ENCODE results near the gene ACAD8. TPM values are rescaled to one million over a fixed set of nuclear protein-coding genes. Genes with fewer than 3 reads are reported as not detected.

ACAD8 gene
- total and polyA plus RNA-seq, 2 of the 4 experiments (the other 2 are of a cell fraction): 11.1 to 21.2 TPM

DNA sequence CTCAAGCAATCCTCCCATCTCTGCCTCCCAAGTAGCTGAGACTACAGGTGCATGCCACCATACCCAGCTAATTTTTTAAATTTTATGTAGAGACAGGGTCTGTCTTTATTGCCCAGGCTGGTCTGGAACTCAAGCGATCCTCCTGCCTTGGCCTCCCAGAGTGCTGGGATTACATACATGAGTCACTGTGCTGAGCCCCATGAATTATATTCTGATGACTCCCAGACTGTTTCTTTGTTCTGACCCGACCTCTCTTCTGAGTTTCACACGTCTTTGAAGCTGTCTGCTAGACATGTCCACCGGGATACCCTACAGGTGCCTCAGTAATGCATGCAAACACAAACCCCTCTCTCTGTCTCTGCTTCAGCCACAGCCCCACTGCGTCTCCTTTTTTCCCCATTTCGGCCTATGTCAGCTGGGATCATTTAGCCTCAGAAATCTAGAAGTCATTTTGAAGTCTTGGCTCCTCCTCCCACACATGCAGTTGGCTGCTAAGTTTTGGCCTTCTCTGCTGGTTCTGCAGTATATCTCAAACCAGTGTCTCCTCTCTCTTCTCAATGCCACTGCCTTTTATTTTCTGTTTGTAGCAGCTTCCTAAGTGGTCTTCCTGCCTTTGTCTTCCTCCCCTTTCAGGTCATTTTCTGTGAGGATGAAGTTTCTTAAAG is 24.1 kb upstream of the ACAD8 start:
- POLR2A ChIA-PET (ENCODE audit: unreplicated experiment): no interaction called here
- Histone ChIP-seq H3K56ac (ENCODE audit: extremely low read depth, insufficient read depth, low read length) (no peak overlapping the region), H3K9ac (ENCODE audit: low read depth, low read length) (no peak overlapping the region), H2BK20ac (ENCODE audit: low read depth, low read length) (no peak overlapping the region), H3K27me3 (ENCODE audit: control insufficient read depth, insufficient read depth, low read length) (no peaks in the 10 kb centered on the region), H4K91ac (ENCODE audit: insufficient read depth, low read depth, low read length) (no peak overlapping the region), H3K27ac (ENCODE audit: insufficient read depth, low read length) (no peak overlapping the region), H3K23ac (ENCODE audit: low read depth, low read length) (no peak overlapping the region), H2AK9ac (replicated peaks; ENCODE audit: low read depth, low read length, poor library complexity) (no peak overlapping the region), H3K4me3 (ENCODE audit: insufficient read depth, low read depth, low read length) (no peak overlapping the region), H4K8ac (ENCODE audit: low read depth in 2 of 2, low read length in 2 of 2) (no peak overlapping the region), H4K5ac (ENCODE audit: low read depth, low read length) (no peak overlapping the region), H2AFZ (replicated peaks; ENCODE audit: low read length, poor library complexity) (no peak overlapping the region), H3K79me1 (ENCODE audit: low read depth in 1 of 2, low read length in 2 of 2) (peaks cover 20 to 74% of the 10 kb centered on the region in 2 experiments), H3K14ac (replicated peaks; ENCODE audit: low read depth, low read length) (no peak overlapping the region), H3K4me1 (ENCODE audit: control insufficient read depth, insufficient read depth, low read length) (peaks cover 2% of the 10 kb centered on the region; the same call in 1 of the 2 replicates), H3K9me3 (ENCODE audit: control insufficient read depth, insufficient read depth, low read length) (no peaks in the 10 kb centered on the region), H3K18ac (ENCODE audit: low read depth, low read length) (no peak overlapping the region), H2BK15ac (ENCODE audit: low read depth, low read length) (no peak overlapping the region), H3K4me2 (ENCODE audit: low read depth, low read length) (no peak overlapping the region), H3K9me1 (ENCODE audit: insufficient read depth, low read length) (peaks cover 18% of the 10 kb centered on the region), H3K36me3 (ENCODE audit: control insufficient read depth, insufficient read depth, low read length) (peaks cover 2% of the 10 kb centered on the region; the same call in 1 of the 2 replicates), H4K20me1 (ENCODE audit: insufficient read depth, low read length) (peaks cover 41% of the 10 kb centered on the region), H2AK5ac (ENCODE audit: low read depth, low read length) (no peak overlapping the region), H2BK120ac (ENCODE audit: low read depth, low read length) (no peak overlapping the region), H3K4ac (ENCODE audit: low read depth, low read length) (no peak overlapping the region), H2BK5ac (ENCODE audit: low read depth, low read length, poor library complexity, severe bottlenecking) (no peak overlapping the region)
- 91% methylated on average over 3 of the region's 6 CpGs; no CpG with 5 or more reads in 1 of the 2 experiments for whole genome bisulfite sequencing, 2 experiments (ENCODE audit: extremely low coverage in 2 of 2, insufficient read length in 1 of 2)
- BruUV-seq (replicated peaks): no TSS peak
- dilution Hi-C loops (cut with HindIII; ENCODE audit: low sequenced_read_pairs, unreplicated experiment): no loop called here
- ATAC-seq (ENCODE audit: low read depth): no peak
- no peak for DNase-seq
- TF ChIP-seq SMC3 (IDR thresholded peaks at IDR 0.05; ENCODE audit: low read depth, low read length): no peak
- TF ChIP-seq RCOR1 (IDR thresholded peaks at IDR 0.05; ENCODE audit: insufficient replicate concordance, low read length): no peak
- TF ChIP-seq RFX5 (IDR thresholded peaks at IDR 0.05; ENCODE audit: low read depth, low read length): no peak
- TF ChIP-seq MAFK (IDR thresholded peaks at IDR 0.05; ENCODE audit: low read depth, low read length): no peak
- TF ChIP-seq, protein P1, sequence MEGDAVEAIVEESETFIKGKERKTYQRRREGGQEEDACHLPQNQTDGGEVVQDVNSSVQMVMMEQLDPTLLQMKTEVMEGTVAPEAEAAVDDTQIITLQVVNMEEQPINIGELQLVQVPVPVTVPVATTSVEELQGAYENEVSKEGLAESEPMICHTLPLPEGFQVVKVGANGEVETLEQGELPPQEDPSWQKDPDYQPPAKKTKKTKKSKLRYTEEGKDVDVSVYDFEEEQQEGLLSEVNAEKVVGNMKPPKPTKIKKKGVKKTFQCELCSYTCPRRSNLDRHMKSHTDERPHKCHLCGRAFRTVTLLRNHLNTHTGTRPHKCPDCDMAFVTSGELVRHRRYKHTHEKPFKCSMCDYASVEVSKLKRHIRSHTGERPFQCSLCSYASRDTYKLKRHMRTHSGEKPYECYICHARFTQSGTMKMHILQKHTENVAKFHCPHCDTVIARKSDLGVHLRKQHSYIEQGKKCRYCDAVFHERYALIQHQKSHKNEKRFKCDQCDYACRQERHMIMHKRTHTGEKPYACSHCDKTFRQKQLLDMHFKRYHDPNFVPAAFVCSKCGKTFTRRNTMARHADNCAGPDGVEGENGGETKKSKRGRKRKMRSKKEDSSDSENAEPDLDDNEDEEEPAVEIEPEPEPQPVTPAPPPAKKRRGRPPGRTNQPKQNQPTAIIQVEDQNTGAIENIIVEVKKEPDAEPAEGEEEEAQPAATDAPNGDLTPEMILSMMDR (conservative IDR thresholded peaks at IDR 0.05; ENCODE audit: low read depth, low read length): no peak
- no peak for TF ChIP-seq CEBPB (IDR thresholded peaks at IDR 0.05; ENCODE audit: low read depth, low read length)
- TF ChIP-seq, protein P2, sequence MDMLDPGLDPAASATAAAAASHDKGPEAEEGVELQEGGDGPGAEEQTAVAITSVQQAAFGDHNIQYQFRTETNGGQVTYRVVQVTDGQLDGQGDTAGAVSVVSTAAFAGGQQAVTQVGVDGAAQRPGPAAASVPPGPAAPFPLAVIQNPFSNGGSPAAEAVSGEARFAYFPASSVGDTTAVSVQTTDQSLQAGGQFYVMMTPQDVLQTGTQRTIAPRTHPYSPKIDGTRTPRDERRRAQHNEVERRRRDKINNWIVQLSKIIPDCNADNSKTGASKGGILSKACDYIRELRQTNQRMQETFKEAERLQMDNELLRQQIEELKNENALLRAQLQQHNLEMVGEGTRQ (IDR thresholded peaks at IDR 0.05; ENCODE audit: low read depth, low read length): no peak
- TF ChIP-seq RAD21 (IDR thresholded peaks at IDR 0.05; ENCODE audit: low read length): no peak
- TF ChIP-seq MXI1 (IDR thresholded peaks at IDR 0.05; ENCODE audit: borderline replicate concordance, low read depth, low read length): no peak
- no peak for TF ChIP-seq BHLHE40 (IDR thresholded peaks at IDR 0.05; ENCODE audit: low read depth, low read length)
- TF ChIP-seq, protein P3, sequence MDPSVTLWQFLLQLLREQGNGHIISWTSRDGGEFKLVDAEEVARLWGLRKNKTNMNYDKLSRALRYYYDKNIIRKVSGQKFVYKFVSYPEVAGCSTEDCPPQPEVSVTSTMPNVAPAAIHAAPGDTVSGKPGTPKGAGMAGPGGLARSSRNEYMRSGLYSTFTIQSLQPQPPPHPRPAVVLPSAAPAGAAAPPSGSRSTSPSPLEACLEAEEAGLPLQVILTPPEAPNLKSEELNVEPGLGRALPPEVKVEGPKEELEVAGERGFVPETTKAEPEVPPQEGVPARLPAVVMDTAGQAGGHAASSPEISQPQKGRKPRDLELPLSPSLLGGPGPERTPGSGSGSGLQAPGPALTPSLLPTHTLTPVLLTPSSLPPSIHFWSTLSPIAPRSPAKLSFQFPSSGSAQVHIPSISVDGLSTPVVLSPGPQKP (IDR thresholded peaks at IDR 0.05; ENCODE audit: borderline replicate concordance, low read depth, low read length): no peak
- in situ Hi-C loops (cut with MboI; ENCODE audit: low sequenced_read_pairs): no loop called here
- intact Hi-C loops (cut with micrococcal nuclease): loop anchor here (10.0 kb wide), 2 partner anchors 184 to 304 kb away; no protein-coding TSS in a partner anchor
- CTCF ChIA-PET: no interaction called here

Data from IMR-90 (cell line).